HepG2 (cell line): ENCODE data around the gene ARL15. TPM values are rescaled to one million over a fixed set of nuclear protein-coding genes. Genes with fewer than 3 reads are reported as not detected.

ENCODE experiments used
- ATAC-seq: fragments of 200-7000 bp; cut with Tn5 transposase; 3 replicates; pipeline ENCODE4 v1.9.1; 2020; ENCODE audit warnings: mild to moderate bottlenecking, moderate library complexity
- BruUV-seq: library from RNA; stranded (reverse); fragments of 400-500 nt; replicated peaks from 2 replicates; lab custom pipeline; 2021; lab: Mats Ljungman, UMichigan
- CTCF ChIA-PET: fragments of 300-600 bp; formaldehyde crosslinking; extraction: SDS; loops from one replicate; lab custom pipeline; 2021; ENCODE audit warnings: low total read pairs, inconsistent platforms, low intra/inter-chr PET ratio; lab: Yijun Ruan, JAX
- POLR2A ChIA-PET: fragments of 350-600 bp; sonication (Branson Sonifier 250); formaldehyde crosslinking; loops from one replicate; lab custom pipeline; 2020; ENCODE audit warnings: antibody characterized with exemption, inconsistent platforms; lab: Yijun Ruan, JAX
- DNase-seq: peaks from one replicate; pipeline ENCODE4 v3.0.0-alpha.2; 2015; ENCODE audit warnings: low spot score
- FAIRE-seq: peaks from 3 replicates; lab custom pipeline; 2011; peaks lifted over from hg19 to GRCh38; lab: Jason Lieb, UNC
- H2AFZ ChIP-seq: one replicate; pipeline ENCODE4 v1.6.1; 2011; ENCODE audit warnings: low read length, inconsistent platforms
- H3K27ac ChIP-seq: fragments of 300-600 bp; 3 replicates; pipeline ENCODE4 v1.8.0; 2011; ENCODE audit warnings: mixed run types, mild to moderate bottlenecking, mixed read lengths, low read length, inconsistent platforms; ENCODE audit not compliant: insufficient read depth; ENCODE audit errors: extremely low read length
- H3K27me3 ChIP-seq, 2 experiments: fragments of 200-600 bp in 1 of 2; 2 replicates in 1 of 2; 3 replicates in 1 of 2; pipeline versions ENCODE4 v1.6.0 to v1.8.0; 2011; ENCODE audit warnings: low read length in 2 of 2, mild to moderate bottlenecking in 2 of 2, moderate library complexity in 2 of 2, inconsistent platforms in 1 of 2; ENCODE audit not compliant: insufficient read depth in 2 of 2, control insufficient read depth in 1 of 2
- H3K36me3 ChIP-seq, 2 experiments: fragments of 200-600 bp in 1 of 2; replicated peaks in 1 of 2; 2 replicates in 1 of 2; 3 replicates in 1 of 2; pipeline versions ENCODE4 v1.5.1 to v1.8.0; 2011; ENCODE audit warnings: low read length in 2 of 2, inconsistent platforms in 1 of 2; ENCODE audit not compliant: insufficient read depth in 2 of 2, control insufficient read depth in 1 of 2
- H3K4me1 ChIP-seq: 2 replicates; pipeline ENCODE4 v1.5.1; 2012; ENCODE audit warnings: low read length, inconsistent platforms; ENCODE audit not compliant: insufficient read depth
- H3K4me2 ChIP-seq: 2 replicates; pipeline ENCODE4 v1.6.0; 2011; ENCODE audit warnings: low read depth, low read length, inconsistent platforms
- H3K4me3 ChIP-seq, 3 experiments: fragments of 200-600 bp in 1 of 3; sonication (generic), shearing (Covaris generic) in 1 of 3; replicated peaks in 1 of 3; 2 replicates each; pipeline ENCODE4 v1.5.1; 2011 to 2016; ENCODE audit warnings: low read length in 3 of 3, inconsistent platforms in 2 of 3, low read depth in 2 of 3, mild to moderate bottlenecking in 2 of 3, control low read depth in 1 of 3, mixed read lengths in 1 of 3; ENCODE audit not compliant: insufficient read depth in 1 of 3
- H3K79me2 ChIP-seq: one replicate; pipeline ENCODE4 v1.6.1; 2011; ENCODE audit warnings: low read length, inconsistent platforms; ENCODE audit not compliant: insufficient read depth
- H3K9ac ChIP-seq: 2 replicates; pipeline ENCODE4 v1.6.0; 2011; ENCODE audit warnings: mild to moderate bottlenecking, low read depth, low read length, inconsistent platforms; ENCODE audit not compliant: insufficient read depth
- H3K9me3 ChIP-seq: 2 replicates; pipeline ENCODE4 v1.5.1; 2012; ENCODE audit warnings: mild to moderate bottlenecking, low read length
- H4K20me1 ChIP-seq: 2 replicates; pipeline ENCODE4 v1.6.0; 2011; ENCODE audit warnings: inconsistent platforms, mild to moderate bottlenecking, low read length, moderate library complexity; ENCODE audit not compliant: insufficient read depth
- ATF4 ChIP-seq, 2 experiments: fragments of 450-650 bp in 1 of 2; sonication (generic) in 1 of 2; formaldehyde crosslinking; IDR thresholded peaks; 2 replicates each; pipeline versions ENCODE4 v1.5.0 to v1.8.0; 2020 to 2022; ENCODE audit warnings: mild to moderate bottlenecking in 1 of 2, missing genetic modification reagents in 1 of 2
- ATF7 ChIP-seq, 2 experiments: fragments of 450-650 bp in 1 of 2; sonication (generic) in 1 of 2; formaldehyde crosslinking in 1 of 2; IDR thresholded peaks; 2 replicates each; pipeline versions ENCODE4 v1.4.0 to v1.6.1; 2016 to 2020; ENCODE audit warnings: antibody characterized with exemption in 1 of 2, mild to moderate bottlenecking in 1 of 2, missing genetic modification reagents in 1 of 2
- ZNF646 ChIP-seq: sonication (generic); formaldehyde crosslinking; IDR thresholded peaks from 2 replicates; pipeline ENCODE4 v1.9.0; 2021; ENCODE audit warnings: mild to moderate bottlenecking, missing genetic modification reagents
- WGBS: methylation state at CpG from one replicate; pipeline ENCODE4 v1.1.6; 2017; ENCODE audit warnings: low lambda C conversion rate; 5-methylcytosine and 5-hydroxymethylcytosine counted together
- in situ Hi-C: cut with HindIII; loops from 2 replicates; pipeline ENCODE4 v1.10.0; 2017; ENCODE audit warnings: low pct_unique_long_range_greater_than_20kb; ENCODE audit not compliant: extremely low pct_ligation_motif_present
- intact Hi-C: fragments of 100-400 bp; cut with micrococcal nuclease; formaldehyde crosslinking; loops from one replicate; pipeline ENCODE4 v1.10.0; 2022; ENCODE audit not compliant: unreplicated experiment
- polyA plus RNA-seq, 8 experiments: library from polyadenylated mRNA; depleted of rRNA in 3 of 8; stranded (reverse) in 7 of 8; unstranded in 1 of 8; fragments of >200 nt; fragmentation: Illumina TruSeq in 4 of 8; extraction: Trizol in 4 of 8; gene quantifications; 2 replicates each; pipeline versions ENCODE4 v1.2.1 to v1.2.3, GENCODE V29; 2011 to 2016; ENCODE audit warnings: low read depth in 4 of 8, missing spikeins in 1 of 8, mixed read lengths in 1 of 8; ENCODE audit not compliant: insufficient read depth in 1 of 8
- total RNA-seq, 5 experiments: library from RNA; depleted of rRNA; stranded (reverse); fragments of >200 nt; fragmentation: Illumina TruSeq; extraction: Trizol; gene quantifications; 2 replicates each; pipeline ENCODE4 v1.2.3, GENCODE V29; 2016; ENCODE audit warnings: low read depth in 1 of 5

Gene ARL15
- total and polyA plus RNA-seq, 2 of the 13 experiments (the other 11 are each of a cell fraction or from before 2014, with no cell fraction given) = 2.5 to 7.7 TPM

GRCh38 chr5:53994148-53994547 lies 316.2 kb downstream of the ARL15 start:
- intact Hi-C loops = no loop called here
- TF ChIP-seq ZNF646 (CRISPR knock-in tag) (no peak), ATF4 (CRISPR knock-in tag; IDR thresholded peaks at IDR 0.05) (peak in 1 of 2 experiments; percentile 27; a peak in 1 of 4 replicates), ATF7 (IDR thresholded peaks at IDR 0.05) (0 out of 2 replicates have a peak, but pooled peaks have one; percentile 7), ATF7 (CRISPR knock-in tag; IDR thresholded peaks at IDR 0.05) (no peak)
- FAIRE-seq (no peak), ATAC-seq (no peak), DNase-seq (no peak)
- no TSS peak for BruUV-seq
- no peaks in the 10 kb centered on the region for H3K27me3 ChIP-seq
- H3K79me2 ChIP-seq = no peaks in the 10 kb centered on the region
- no peak overlapping the region for H3K4me3 ChIP-seq
- no peak overlapping the region for H2AFZ ChIP-seq
- no peaks in the 10 kb centered on the region for H4K20me1 ChIP-seq
- 63% methylated on average over 2 of the region's 2 CpGs for WGBS
- H3K4me2 ChIP-seq = no peak overlapping the region
- ChIA-PET CTCF (no interaction called here), POLR2A (no interaction called here)
- H3K4me1 ChIP-seq = no peaks in the 10 kb centered on the region
- no peaks in the 10 kb centered on the region for H3K9me3 ChIP-seq
- in situ Hi-C loops = no loop called here
- H3K36me3 ChIP-seq = no peaks in the 10 kb centered on the region
- no peak overlapping the region for H3K9ac ChIP-seq
- H3K27ac ChIP-seq = no peak overlapping the region
